ENCODE data around the gene PRDM15. TPM values are rescaled to one million over a fixed set of nuclear protein-coding genes. Genes with fewer than 3 reads are reported as not detected.

The PRDM15 gene
- total RNA-seq, 3 donors from 2014 or later (not counting 1 experiment from before 2014, with no cell fraction given), result 11.4 to 13.5 (median 11.9) TPM

DNA sequence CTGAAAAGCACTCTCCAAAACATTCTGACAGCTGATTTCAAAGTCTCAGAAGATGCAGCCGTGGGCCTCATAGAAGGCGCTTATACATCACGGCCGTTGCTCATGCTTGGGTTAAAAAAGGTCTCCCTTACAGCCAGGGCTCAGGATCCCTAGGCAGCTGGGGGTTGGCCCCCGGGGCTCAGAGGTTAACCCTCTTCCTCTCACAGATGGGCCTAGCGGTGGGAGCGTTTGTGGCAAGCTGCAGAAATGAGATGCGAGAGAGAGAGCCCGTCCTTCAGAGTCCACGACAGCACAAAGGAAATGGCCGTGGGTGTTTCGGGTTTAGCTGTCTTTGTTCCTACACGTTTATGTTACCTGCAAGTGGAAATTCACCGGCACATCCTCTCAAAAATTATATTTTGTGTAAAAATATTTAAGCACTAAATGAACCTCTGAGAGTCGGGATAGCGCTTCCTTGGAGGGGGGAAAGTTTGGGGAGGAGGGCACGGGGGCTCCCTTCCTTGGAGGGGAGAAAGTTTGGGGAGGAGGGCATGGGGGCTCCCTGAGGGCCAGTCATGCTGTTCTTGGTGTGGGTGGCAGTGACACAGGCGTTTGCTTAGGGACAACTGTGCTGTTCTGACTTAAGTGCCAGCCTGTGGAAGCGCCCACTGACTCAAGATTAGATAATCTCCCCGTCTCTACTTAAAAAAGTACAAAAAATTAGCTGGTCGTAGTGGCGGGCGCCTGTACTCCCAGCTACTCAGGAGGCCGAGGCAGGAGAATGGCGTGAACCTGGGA is 20.5 kb upstream of the PRDM15 start:
- peak overlapping the region; percentile 49 for H3K4me3 Mint-ChIP-seq
- no peak for TF ChIP-seq CTCF (IDR thresholded peaks at IDR 0.05)
- H3K27ac Mint-ChIP-seq, result peak overlapping the region in 1 of 2 donors; percentile 56
- peak; percentile 62 to 79 (median 72) for ATAC-seq
- H3K9me3 ChIP-seq (ENCODE audit: control insufficient read depth, insufficient read depth, low read length), result no peaks in the 10 kb centered on the region
- peaks cover 3% of the 10 kb centered on the region for H3K36me3 ChIP-seq (ENCODE audit: control insufficient read depth, insufficient read depth, low read length)
- H3K9me3 Mint-ChIP-seq, result no peaks in the 10 kb centered on the region
- H3K4me3 ChIP-seq (ENCODE audit: low read length), result no peak overlapping the region
- peaks cover 12 to 22% of the 10 kb centered on the region in 2 donors for H3K4me1 Mint-ChIP-seq
- intact Hi-C loops (cut with micrococcal nuclease), result no loop called here
- peaks cover 30% of the 10 kb centered on the region for H3K4me1 ChIP-seq (ENCODE audit: control insufficient read depth, insufficient read depth, low read length)
- 35% methylated on average over 23 of the region's 25 CpGs for WGBS (ENCODE audit: insufficient coverage)
- peak in 1 of 2 donors; percentile 31 for DNase-seq
- peaks cover 9% of the 10 kb centered on the region for H3K36me3 Mint-ChIP-seq
- no peaks in the 10 kb centered on the region for H3K27me3 ChIP-seq (ENCODE audit: control insufficient read depth, insufficient read depth, low read length)
- H3K27ac ChIP-seq (ENCODE audit: low read length), result no peak overlapping the region
- H3K27me3 Mint-ChIP-seq (ENCODE audit: low read depth in 2 of 2), result no peaks in the 10 kb centered on the region

DNA sequence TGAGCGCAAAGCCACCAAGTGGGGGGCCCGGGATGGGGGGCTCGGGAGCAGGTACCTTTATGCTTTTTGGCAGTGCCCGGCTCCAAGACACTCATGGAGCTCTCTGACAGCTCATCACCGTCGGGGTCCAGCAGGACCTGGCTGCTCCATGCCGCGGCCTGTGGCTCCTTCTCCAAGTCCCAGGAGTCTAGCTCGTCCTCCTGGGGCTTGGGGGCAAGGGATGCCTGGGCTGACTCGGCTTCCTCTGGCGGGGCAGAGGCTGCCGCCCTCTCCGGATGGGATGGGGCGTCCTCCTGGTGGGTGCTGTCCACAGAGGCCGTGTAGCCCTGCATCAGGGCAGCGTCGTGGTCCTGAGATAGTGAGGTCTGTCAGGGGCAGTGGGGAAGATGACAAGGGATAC is 19.9 kb upstream of the PRDM15 start:
- Histone ChIP-seq H3K27me3 (ENCODE audit: control insufficient read depth, insufficient read depth, low read length) (no peaks in the 10 kb centered on the region), H3K4me3 (ENCODE audit: low read length) (no peak overlapping the region), H3K36me3 (ENCODE audit: control insufficient read depth, insufficient read depth, low read length) (peaks cover 3% of the 10 kb centered on the region), H3K9me3 (ENCODE audit: control insufficient read depth, insufficient read depth, low read length) (no peaks in the 10 kb centered on the region), H3K4me1 (ENCODE audit: control insufficient read depth, insufficient read depth, low read length) (peaks cover 25% of the 10 kb centered on the region), H3K27ac (ENCODE audit: low read length) (no peak overlapping the region)
- TF ChIP-seq CTCF (IDR thresholded peaks at IDR 0.05), result no peak
- Mint-ChIP-seq H3K4me1 (peaks cover 12 to 22% of the 10 kb centered on the region in 2 donors), H3K36me3 (peaks cover 9% of the 10 kb centered on the region), H3K27ac (peak overlapping the region in 1 of 2 donors; percentile 56), H3K27me3 (ENCODE audit: low read depth in 2 of 2) (no peaks in the 10 kb centered on the region), H3K9me3 (no peaks in the 10 kb centered on the region), H3K4me3 (peak overlapping the region; percentile 49)
- intact Hi-C loops (cut with micrococcal nuclease), result no loop called here
- ATAC-seq (no peak), DNase-seq (no peak)
- 83% methylated on average over 17 of the region's 17 CpGs for WGBS (ENCODE audit: insufficient coverage)

- H3K9me3 Mint-ChIP-seq, result no peaks in the 10 kb centered on the region
- intact Hi-C loops (cut with micrococcal nuclease), result no loop called here
- H3K27ac Mint-ChIP-seq, result no peak overlapping the region
- no peaks in the 10 kb centered on the region for H3K27me3 ChIP-seq (ENCODE audit: control insufficient read depth, insufficient read depth, low read length)
- ATAC-seq (no peak), DNase-seq (no peak)
- no peak overlapping the region for H3K4me3 Mint-ChIP-seq
- peaks cover 9% of the 10 kb centered on the region for H3K36me3 Mint-ChIP-seq
- H3K4me1 ChIP-seq (ENCODE audit: control insufficient read depth, insufficient read depth, low read length), result peaks cover 20% of the 10 kb centered on the region
- H3K9me3 ChIP-seq (ENCODE audit: control insufficient read depth, insufficient read depth, low read length), result no peaks in the 10 kb centered on the region
- H3K4me1 Mint-ChIP-seq, result peaks cover 12 to 18% of the 10 kb centered on the region in 2 donors
- 95% methylated on average over 8 of the region's 8 CpGs for WGBS (ENCODE audit: insufficient coverage)
- no peak overlapping the region for H3K27ac ChIP-seq (ENCODE audit: low read length)
- H3K4me3 ChIP-seq (ENCODE audit: low read length), result no peak overlapping the region
- no peaks in the 10 kb centered on the region for H3K27me3 Mint-ChIP-seq (ENCODE audit: low read depth in 2 of 2)
- H3K36me3 ChIP-seq (ENCODE audit: control insufficient read depth, insufficient read depth, low read length), result peaks cover 3% of the 10 kb centered on the region
- TF ChIP-seq CTCF (IDR thresholded peaks at IDR 0.05), result no peak
Observed at GRCh38 chr21:41897700-41898099, 18.6 kb upstream of the PRDM15 start.
